AG09309 (cell line): ENCODE measurements around the gene TTLL4.

Experiments
- DNase-seq: peaks from one replicate; pipeline ENCODE4 v3.0.0-alpha.2; 2010; ENCODE audit warnings: low read depth
- H3K4me3 ChIP-seq: 2 replicates; pipeline ENCODE4 v1.5.1; 2011; ENCODE audit warnings: mild to moderate bottlenecking, low read depth, low read length, moderate library complexity; ENCODE audit not compliant: control insufficient read depth
- CTCF ChIP-seq: IDR thresholded peaks from 2 replicates; pipeline ENCODE4 v1.5.1; 2011; ENCODE audit warnings: mild to moderate bottlenecking, low read depth, low read length, inconsistent platforms; ENCODE audit not compliant: insufficient read depth, control insufficient read depth; ENCODE audit errors: missing control alignments

The TTLL4 gene

GRCh38 chr2:218713922-218714321, 3.3 kb downstream of the TTLL4 start:
- no peak for DNase-seq

DNA sequence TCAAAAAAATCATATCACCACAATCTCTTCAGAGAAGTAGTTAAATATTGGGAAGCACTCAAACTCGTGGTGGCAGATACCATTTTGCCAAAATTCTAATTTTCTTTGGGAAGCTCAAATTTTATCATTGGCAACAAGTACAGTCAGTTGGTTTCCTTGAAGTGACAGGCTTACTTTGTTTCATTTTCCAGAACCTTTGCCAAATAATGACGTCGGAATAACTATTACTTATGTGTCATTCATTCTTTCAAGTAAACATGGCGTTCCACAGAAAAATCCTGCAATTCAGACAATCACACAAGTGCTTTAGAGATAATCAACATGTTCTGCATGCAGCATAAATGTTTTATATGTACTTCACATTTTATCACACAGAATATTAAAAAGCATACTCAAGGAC, 5.4 kb downstream of the TTLL4 start:
- no peak overlapping the region for H3K4me3 ChIP-seq
- TF ChIP-seq CTCF = no peak
- DNase-seq = no peak

More at GRCh38 chr2:218713922-218714321, 3.3 kb downstream of the TTLL4 start:
- TF ChIP-seq CTCF = no peak
- no peak overlapping the region for H3K4me3 ChIP-seq

DNA sequence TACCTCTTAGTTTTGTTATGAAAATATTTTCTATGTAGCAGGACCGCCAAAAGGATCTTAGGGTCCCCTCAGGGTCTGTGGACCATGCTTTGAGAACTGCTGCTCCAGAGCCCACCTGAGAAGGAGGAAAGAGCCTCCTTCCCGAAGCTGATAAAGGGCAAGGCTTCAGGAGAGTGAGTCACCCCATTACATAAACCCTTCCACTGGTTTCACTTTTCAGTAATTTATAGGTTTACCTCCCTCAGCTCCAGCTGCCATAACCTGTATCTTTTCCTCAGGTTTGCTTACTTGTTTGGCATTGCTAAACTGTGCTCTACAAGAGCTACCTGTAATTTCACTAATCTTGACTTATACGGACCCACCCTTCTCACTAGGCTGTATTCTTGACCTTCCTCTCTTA, 6.6 kb downstream of the TTLL4 start:
- H3K4me3 ChIP-seq = no peak overlapping the region
- no peak for TF ChIP-seq CTCF
- no peak for DNase-seq

DNA sequence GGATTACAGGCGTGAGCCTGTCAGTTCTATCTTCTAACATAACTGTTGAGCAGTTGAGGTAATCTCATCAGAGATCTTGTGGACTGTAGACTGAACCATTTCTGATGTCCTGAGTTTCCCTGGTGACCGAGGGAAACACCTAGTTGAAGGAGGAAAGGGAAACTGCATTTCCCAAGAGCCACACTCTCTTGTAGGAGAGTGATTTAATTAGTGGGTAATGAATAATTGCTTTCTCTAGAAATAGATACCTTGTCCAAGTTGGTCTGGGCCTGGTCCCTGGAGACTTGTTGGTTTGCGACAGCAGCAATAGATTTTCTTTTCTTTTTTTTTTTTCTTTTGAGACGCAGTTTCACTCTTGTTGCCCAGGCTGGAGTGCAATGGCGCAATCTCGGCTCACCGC, 7.4 kb downstream of the TTLL4 start:
- no peak for TF ChIP-seq CTCF
- DNase-seq = no peak
- no peak overlapping the region for H3K4me3 ChIP-seq

DNA sequence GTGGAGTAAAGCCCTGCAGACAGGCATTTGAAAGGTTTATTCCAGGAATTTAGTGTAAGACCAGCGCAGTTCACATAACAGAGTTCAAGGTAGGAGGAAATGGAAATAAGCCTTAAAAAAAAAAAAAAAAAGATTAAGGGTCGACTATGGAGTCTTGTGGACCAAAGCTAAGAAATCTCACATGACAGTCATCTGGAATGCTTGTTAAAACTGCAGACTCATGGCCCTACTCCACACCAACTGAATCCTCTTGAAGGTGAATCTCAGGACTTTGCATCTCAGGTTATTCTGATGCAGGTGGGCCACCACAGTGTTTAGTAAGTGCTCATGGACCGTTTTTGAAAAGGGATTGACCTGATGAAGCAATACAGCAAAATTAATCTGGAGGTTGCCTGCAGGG, 8.8 kb downstream of the TTLL4 start:
- TF ChIP-seq CTCF = no peak
- no peak overlapping the region for H3K4me3 ChIP-seq
- no peak for DNase-seq

- no peak overlapping the region for H3K4me3 ChIP-seq
- no peak for DNase-seq
- TF ChIP-seq CTCF = no peak
Observed at GRCh38 chr2:218720048-218721041, 9.7 kb downstream of the TTLL4 start.
